Activated B cell treated with CpG ODN at 0.5 μM for 24 hours (primary cell): ENCODE results near the gene XNDC1N. TPM values are rescaled to one million over a fixed set of nuclear protein-coding genes. Genes with fewer than 3 reads are reported as not detected.

ENCODE experiments used
- ATAC-seq: fragments of 200-7000 bp; cut with Tn5 transposase; one replicate; pipeline ENCODE4 v1.10.0; 2021; ENCODE audit warnings: low read depth, mild to moderate bottlenecking, moderate library complexity
- CTCF ChIA-PET: fragments of 350-600 bp; sonication (Branson Sonifier 250); formaldehyde crosslinking; loops from one replicate; lab custom pipeline; 2021; ENCODE audit warnings: antibody characterized with exemption; lab: Charles Lee
- POLR2A ChIA-PET: fragments of 350-600 bp; sonication (Branson Sonifier 250); formaldehyde crosslinking; loops from one replicate; lab custom pipeline; 2021; ENCODE audit warnings: antibody characterized with exemption; lab: Charles Lee
- DNase-seq: peaks from one replicate; pipeline ENCODE4 v3.0.0; 2022
- H3K27ac Mint-ChIP-seq: one replicate; pipeline ENCODE4 v1.8.0; 2020; ENCODE audit warnings: mixed read lengths
- H3K27me3 Mint-ChIP-seq: one replicate; pipeline ENCODE4 v1.8.0; 2021; ENCODE audit warnings: mixed read lengths
- H3K36me3 Mint-ChIP-seq: one replicate; pipeline ENCODE4 v1.8.0; 2021; ENCODE audit warnings: low read depth, mixed read lengths
- H3K4me1 Mint-ChIP-seq: one replicate; pipeline ENCODE4 v1.8.0; 2021; ENCODE audit warnings: mixed read lengths
- H3K4me3 Mint-ChIP-seq: one replicate; pipeline ENCODE4 v1.8.0; 2020; ENCODE audit warnings: mild to moderate bottlenecking, mixed read lengths
- H3K9me3 Mint-ChIP-seq: one replicate; pipeline ENCODE4 v1.8.0; 2020; ENCODE audit warnings: mixed read lengths
- CTCF ChIP-seq: fragments of 200-600 bp; IDR thresholded peaks from one replicate; pipeline ENCODE4 v1.8.0; 2022; ENCODE audit warnings: antibody characterized with exemption, mild to moderate bottlenecking
- intact Hi-C: fragments of 100-400 bp; cut with micrococcal nuclease; formaldehyde crosslinking; loops from one replicate; pipeline ENCODE4 v1.15.1; 2024
- total RNA-seq: library from RNA; stranded (reverse); gene quantifications from 2 replicates; pipeline ENCODE4 v1.2.3, GENCODE V29; 2022

XNDC1N gene
- total RNA-seq, 1 donor from 2014 or later = 20.8 TPM

- ATAC-seq (no peak), DNase-seq (no peak)
- H3K36me3 Mint-ChIP-seq = peaks cover 44% of the 10 kb centered on the region
- intact Hi-C loops = no loop called here
- no peak overlapping the region for H3K27ac Mint-ChIP-seq
- ChIA-PET POLR2A (no interaction called here), CTCF (interaction anchor here (1.4 kb wide), 1 partner anchor 172 kb away, joined by 3 read pairs; no protein-coding TSS in a partner anchor)
- no peaks in the 10 kb centered on the region for H3K9me3 Mint-ChIP-seq
- H3K27me3 Mint-ChIP-seq = no peaks in the 10 kb centered on the region
- no peak overlapping the region for H3K4me3 Mint-ChIP-seq
- TF ChIP-seq CTCF = no peak
- no peaks in the 10 kb centered on the region for H3K4me1 Mint-ChIP-seq
Observed at GRCh38 chr11:71971680-71972079, 43.3 kb upstream of the XNDC1N start.

GRCh38 chr11:71964641-71965040 is 36.2 kb upstream of the XNDC1N start:
- Mint-ChIP-seq H3K27me3 (no peaks in the 10 kb centered on the region), H3K9me3 (peaks cover 3% of the 10 kb centered on the region), H3K27ac (no peak overlapping the region), H3K4me3 (no peak overlapping the region), H3K36me3 (peaks cover 52% of the 10 kb centered on the region), H3K4me1 (peaks cover 19% of the 10 kb centered on the region)
- intact Hi-C loops = no loop called here
- no peak for TF ChIP-seq CTCF
- DNase-seq = no peak
- no peak for ATAC-seq
- ChIA-PET CTCF (no interaction called here), POLR2A (interaction anchor here (0.6 kb wide), 1 partner anchor 98 kb away, joined by 3 read pairs; no protein-coding TSS in a partner anchor)

GRCh38 chr11:71963468-71963867 is 35.1 kb upstream of the XNDC1N start:
- intact Hi-C loops = loop anchor here (2.0 kb wide), 1 partner anchor 13 kb away; no protein-coding TSS in a partner anchor
- Mint-ChIP-seq H3K36me3 (peaks cover 54% of the 10 kb centered on the region), H3K4me3 (no peak overlapping the region), H3K27ac (no peak overlapping the region), H3K27me3 (no peaks in the 10 kb centered on the region), H3K4me1 (peaks cover 19% of the 10 kb centered on the region), H3K9me3 (peaks cover 3% of the 10 kb centered on the region)
- DNase-seq (no peak), ATAC-seq (no peak)
- ChIA-PET CTCF (no interaction called here), POLR2A (no interaction called here)
- no peak for TF ChIP-seq CTCF

- POLR2A ChIA-PET = interaction anchor here (0.9 kb wide), 1 partner anchor 31 kb away, joined by 4 read pairs; no protein-coding TSS in a partner anchor
- peak; percentile 77 for ATAC-seq
Observed at GRCh38 chr11:71962428-71963038, 34.1 kb upstream of the XNDC1N start.

More at GRCh38 chr11:71962428-71963038, 34.1 kb upstream of the XNDC1N start:
- no peaks in the 10 kb centered on the region for H3K27me3 Mint-ChIP-seq
- DNase-seq = no peak
- TF ChIP-seq CTCF = no peak
- CTCF ChIA-PET = interaction anchor here (1.0 kb wide), 1 partner anchor 129 kb away, joined by 3 read pairs; no protein-coding TSS in a partner anchor
- peak overlapping the region; percentile 75 for H3K27ac Mint-ChIP-seq
- H3K9me3 Mint-ChIP-seq = peaks cover 3% of the 10 kb centered on the region
- no peak overlapping the region for H3K4me3 Mint-ChIP-seq
- H3K4me1 Mint-ChIP-seq = peaks cover 19% of the 10 kb centered on the region
- H3K36me3 Mint-ChIP-seq = peaks cover 50% of the 10 kb centered on the region
- intact Hi-C loops = loop anchor here (1.0 to 2.0 kb wide), 3 partner anchors 14 to 34 kb away; partner anchors contain the start of gene XNDC1N
